ENCODE measurements around the gene FBXO11.
"Not testable (repeated sequence)": the region's sequence is repeated elsewhere in the genome, so short reads cannot be mapped to it uniquely, and the experiment has no call there.

Gene FBXO11

DNA sequence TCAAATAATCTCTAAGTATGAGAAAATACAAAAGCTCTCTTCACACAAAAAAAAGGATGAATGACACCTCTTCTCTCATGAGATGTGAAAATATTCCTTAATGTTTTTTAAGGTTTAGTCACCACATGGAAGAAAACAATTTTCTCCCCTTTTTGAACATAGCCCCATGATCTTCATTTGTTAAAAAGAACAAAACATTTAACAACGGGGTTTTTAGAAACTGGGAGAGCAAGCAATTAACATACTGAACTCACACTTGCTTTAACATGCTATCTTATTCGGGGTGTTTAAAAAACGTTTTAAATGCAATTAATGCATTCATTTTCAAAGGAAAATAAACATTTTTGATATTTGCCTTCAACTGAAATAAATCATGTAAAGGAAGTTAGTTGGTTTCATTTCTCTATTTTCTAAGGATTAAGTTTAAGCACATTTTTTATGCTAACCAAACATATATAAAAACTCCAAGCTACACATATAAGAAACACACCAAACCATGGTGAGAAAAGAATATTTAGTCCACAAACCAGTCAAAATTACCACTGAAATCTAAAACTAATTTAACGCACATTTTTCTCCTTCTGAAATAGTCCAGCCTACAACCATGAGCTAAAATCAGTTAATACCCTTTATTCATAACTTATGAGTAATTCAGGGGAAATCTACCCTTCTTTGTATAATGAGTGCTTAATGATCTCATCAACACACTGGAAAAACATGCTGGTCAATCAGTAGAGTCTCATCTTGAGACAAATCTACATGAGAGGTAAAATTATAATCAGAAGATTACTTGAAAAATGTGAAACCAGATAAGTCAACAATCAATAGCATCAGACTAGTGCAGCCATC lies 8.2 kb downstream of the FBXO11 start:
- DNase-seq (ENCODE audit: low spot score) = no peak

- DNase-seq (ENCODE audit: low spot score) = not testable (repeated sequence)
Observed at GRCh38 chr2:47897191-47897882, 9.0 kb downstream of the FBXO11 start.

- no peak for DNase-seq (ENCODE audit: low spot score)
Observed at GRCh38 chr2:47896450-47896968, 9.8 kb downstream of the FBXO11 start.

- DNase-seq (ENCODE audit: low spot score) = no peak
Observed at GRCh38 chr2:47893771-47894170, 12.5 kb downstream of the FBXO11 start.

DNA sequence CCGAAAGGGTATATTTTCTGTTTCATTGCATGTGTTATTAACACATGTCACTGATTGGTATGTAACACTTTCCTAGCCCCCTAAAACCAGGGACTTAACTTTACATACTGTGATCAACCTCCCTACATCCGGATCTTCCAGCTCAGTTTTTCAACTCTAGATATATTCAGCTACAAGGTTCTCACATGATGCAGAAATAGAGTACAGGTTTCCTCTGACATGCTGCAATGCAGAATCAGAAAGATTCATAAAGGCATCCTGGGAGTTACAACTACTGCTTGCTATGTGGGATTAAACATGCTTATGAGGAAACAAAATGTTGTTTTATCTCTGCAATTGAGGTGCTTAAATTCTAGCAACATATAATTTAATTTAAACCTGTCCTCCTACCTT lies 14.0 kb downstream of the FBXO11 start:
- DNase-seq (ENCODE audit: low spot score) = no peak

DNA sequence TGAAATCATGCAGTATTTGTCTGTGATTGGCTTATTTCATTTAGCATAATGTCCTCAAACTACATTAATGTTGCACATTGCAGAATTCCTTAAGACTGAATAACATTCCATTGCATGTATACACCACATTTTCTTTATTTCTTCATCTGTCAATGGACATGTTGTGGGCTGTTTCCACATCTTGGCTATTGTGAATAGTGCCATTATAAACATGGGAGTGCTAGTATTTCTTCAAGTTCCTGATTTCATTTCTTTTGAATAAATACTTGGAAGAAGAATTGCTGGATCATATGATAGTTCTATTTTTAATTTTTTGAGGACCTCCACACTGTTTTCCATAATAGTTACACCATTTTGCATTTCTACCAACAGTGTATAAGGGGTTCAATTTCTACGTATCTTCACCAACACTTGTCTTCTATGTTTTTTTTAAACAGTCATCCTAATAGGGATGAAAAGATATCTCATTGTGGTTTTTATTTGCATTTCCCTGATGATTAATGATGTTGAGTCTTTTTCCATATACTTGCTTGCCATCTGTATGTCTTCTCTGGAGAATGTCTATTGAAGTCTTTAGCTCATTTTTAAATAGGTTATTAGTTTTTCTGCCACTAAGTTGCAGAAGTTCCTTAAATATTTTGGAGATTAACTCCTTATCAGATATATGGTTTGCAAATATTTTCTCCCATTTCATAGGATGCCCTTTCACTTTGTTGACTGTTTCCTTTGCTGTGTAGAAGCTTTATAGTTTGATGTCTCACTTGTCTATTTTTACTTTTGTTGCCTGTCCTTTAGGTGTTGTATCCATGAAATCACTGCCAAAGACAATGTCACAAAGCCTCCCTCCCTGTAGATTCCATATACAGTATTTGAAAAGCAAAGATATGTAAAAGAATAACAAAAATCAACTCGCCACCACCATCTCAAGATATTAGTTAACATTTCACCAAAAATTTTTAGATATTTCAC lies 14.6 kb downstream of the FBXO11 start:
- DNase-seq (ENCODE audit: low spot score) = no peak

DNA sequence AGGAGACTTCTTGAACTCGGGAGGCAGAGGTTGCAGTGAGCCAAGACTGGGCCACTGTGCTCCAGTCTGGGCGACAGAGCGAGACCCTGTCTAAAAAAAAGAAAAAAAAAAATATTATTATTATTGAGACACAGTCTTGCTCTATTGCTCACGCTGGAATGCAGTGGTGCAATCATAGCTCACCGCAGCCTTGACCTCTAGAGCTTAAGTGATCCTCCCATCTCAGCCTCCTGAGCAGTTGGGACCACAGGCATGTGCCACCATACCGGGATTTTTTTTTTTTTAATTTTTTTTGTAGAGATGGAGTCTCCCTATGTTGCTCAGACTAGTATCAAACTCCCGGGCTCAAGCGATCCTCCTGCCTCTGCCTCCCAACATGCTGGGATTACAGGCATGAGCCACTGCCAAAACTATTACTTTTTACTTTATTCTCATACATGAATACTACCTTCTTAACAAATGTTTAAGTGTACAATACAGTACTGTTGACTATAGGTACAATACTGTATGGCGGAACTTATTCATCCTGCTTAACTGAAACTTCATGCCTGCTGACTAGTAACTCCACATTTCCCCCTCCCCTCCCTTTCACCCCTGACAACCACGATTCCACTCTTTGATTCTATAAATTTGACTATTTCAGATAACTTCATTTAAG lies 15.5 kb downstream of the FBXO11 start:
- no peak for DNase-seq (ENCODE audit: low spot score)

DNA sequence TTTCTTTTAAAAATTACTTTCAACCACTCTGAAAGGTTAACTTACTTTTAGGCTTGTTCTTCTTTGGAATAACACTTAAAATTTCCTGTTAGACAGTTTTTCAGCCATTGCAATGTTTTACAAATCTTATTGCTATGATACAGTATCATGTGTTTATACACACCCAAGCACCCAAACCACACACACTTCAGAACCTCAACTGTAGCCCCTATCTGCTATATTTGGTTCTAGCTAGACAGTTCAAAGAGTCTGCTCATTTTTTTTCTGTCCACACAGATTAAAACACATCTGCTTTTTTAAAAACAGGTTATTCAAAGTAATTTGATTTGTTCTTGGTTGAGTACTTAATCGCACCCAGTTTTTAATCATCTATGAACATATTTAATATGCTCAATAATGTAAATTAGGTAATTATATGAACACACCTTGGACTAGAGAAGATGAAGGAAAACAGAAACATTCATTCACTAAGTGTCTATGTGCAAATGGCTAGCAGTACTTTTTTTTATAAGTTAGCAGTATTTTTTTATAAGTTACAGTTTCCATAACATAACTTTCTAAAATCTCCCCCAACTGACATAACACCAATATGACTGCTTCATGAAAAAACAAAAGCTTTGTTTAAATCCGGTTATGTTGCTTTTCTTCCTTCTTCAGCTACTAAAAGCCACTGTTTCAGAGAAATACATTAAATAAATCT lies 17.6 kb downstream of the FBXO11 start:
- no peak for DNase-seq (ENCODE audit: low spot score)

DNA sequence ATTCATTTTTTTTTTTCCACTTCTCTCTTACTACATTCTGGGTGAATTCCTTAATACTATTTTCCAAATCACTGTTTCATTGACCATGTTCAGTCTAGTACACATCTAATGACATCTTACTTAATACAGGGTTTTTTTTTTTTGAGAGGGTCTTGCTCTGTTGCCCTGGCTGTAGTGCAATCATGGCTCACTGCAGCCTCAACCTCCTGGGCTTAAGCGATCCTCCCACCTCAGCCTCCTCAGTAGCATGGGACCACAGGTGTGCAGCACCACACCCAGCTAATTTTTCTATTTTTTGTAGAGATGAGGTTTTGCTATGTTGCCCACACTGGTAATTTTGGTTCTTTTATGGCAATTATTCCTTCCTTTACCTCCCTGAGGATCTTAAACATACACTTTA lies 29.4 kb downstream of the FBXO11 start:
- no peak for DNase-seq (ENCODE audit: low spot score)

DNA sequence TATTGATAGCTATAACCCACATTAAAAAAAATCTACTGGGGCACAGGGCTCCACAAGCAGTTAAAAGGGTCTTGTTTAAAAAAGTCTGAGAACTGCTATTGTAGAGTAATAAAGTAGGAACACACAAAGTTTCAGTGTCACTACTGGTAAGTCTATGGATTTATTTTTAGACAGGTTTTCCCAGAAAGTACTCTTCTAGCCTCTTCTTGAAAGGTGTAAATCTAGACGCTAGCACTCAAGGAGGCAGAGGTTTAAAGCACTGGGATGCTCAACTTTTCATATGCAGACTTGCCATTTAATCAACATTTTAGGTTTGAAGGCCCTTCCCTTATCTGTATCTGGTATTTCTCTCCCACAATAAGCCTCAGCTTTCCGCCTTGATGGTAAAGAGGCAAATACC lies 33.4 kb downstream of the FBXO11 start:
- no peak for DNase-seq (ENCODE audit: low spot score)

DNA sequence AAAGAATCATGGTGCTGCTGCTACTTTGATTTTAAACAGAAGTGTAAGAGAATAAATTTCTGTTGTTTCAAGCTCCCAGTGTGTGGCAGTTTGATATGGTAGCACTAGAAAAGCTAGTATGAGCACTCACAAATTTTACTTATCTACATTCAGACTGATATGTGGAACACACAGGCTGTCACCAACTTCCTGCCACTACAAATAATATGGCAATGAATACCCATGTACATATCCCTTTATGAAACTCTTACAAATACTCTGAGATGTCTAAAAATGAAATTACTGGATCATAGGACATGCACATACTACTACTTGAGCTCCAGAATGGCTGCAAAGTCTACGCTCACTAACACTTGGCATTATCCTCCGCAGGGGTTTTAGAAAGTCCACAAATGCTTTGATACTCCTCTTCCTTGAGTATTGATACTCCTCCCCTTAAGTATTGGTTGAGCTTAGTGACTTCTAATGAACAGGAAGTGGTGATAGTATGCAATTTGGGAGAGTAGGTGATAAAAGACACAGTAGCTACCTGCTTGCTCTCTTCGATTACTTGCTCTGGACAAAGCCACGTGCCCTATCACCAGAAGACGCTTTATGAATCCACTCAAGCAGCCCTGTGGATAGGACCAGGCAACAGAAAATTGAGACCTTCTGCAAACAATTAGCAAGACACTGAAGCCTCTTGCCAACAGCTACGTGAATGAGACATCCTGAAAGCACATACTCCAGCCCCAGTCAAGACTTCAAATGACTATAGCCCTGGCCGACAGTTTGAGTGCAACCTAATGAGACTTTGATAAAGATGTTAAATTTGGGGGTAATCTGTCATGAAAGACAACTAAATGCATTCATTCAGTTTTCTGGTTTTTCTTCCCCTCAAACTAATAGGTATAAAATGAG lies 35.4 kb downstream of the FBXO11 start:
- no peak for DNase-seq (ENCODE audit: low spot score)

DNA sequence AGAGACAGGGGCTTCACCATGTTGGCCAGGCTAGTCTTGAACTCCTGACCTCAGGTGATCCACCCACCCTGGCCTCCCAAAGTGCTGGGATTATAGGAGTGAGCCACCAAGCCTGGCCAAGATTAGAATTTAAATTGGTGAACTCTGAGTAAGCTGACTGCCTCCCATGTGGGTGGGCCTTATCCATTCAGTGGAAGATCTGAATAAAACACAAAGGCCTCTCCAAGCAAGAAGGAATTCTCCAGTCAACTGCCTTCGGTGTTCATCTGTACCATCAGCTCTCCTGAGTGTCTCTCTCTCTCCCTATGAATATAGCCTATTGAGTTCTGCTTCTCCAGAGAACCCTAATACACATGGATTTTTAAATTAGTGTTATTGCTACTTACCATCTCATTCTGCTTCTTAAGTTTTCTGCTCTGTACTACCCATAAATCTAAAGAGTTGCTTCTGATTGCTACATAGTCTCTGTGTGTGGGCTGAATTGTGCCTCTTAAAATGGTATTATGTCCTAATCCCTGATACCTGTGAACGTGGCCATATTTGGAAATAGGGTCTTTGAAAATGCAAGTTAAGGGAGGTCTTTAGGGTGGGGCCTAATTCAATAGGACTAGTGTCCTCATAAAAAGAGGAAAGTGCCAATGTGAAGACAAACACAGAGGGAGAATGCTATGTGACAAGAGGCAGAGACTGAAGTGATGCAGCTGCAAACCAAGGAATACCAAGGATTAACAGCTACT lies 36.3 kb downstream of the FBXO11 start:
- no peak for DNase-seq (ENCODE audit: low spot score)

DNA sequence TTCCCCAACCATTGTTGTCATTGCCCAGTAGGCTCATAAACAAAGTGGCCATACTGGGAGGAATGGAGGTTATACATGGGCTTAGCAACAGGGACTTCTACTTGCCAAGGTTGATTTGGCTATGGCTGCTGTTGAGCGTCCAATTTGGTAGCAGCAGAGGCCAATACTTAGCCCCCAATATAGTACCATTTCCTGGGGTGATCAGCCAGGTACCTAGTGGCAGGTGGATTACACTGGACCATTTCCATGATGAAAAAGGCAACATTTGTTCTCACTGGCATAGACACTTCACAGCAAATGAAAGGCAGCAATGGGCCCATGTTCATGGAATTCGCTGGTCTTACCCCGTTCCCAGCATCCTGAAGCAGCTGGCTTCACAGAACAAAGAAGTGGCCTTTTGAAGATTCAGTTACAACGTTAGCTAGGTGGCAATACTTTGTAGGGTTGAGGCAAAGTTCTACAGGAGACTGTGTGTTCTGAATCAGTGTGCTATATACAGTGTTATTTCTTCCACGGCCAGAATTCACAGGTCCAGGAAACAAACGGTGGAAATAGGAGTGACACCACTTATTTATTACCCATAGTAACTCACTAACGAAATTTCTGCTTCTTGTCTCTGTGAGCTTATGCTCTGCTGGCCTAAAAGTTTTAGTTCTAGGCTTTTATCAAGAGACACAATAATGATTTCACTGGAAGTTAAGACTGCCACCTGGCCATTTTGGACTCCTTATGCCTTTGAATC lies 37.5 kb downstream of the FBXO11 start:
- no peak for DNase-seq (ENCODE audit: low spot score)

DNA sequence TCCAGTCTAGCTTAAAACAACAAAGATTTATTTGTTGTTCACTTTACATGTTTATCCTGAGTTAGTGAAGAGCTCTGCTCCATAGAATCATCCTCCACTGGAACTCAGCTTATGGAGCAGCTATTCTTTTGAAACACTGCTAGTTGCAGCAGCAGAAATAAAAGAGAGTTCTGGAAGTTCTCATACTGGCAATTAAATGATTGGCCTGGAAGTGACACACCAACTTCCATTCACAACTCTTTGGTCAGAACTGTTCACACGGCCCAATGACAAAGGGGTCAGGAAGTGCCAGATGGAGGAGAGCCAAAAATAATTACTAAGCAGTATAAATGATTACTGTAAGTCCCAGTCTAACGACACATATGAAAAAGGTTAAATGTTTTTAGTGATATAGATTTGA lies 39.1 kb downstream of the FBXO11 start:
- DNase-seq (ENCODE audit: low spot score) = peak; percentile 37

DNA sequence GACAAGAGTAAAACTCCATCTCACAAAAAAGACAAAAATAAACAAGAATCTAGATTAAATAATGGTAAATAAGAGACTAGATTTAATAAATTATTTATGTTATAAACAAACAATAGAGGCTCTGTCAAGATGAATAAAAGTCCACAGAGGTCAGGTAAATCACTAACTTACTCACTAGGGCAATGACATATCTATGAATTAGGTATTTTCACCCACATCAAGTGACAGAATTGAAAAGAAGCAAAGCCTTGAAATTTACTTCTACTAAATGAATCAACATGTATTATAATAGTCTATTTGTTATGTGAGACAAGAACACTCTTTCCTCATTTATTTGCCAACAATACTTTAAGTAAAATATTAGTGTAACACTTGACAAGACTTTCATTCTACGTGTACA lies 41.7 kb downstream of the FBXO11 start:
- no peak for DNase-seq (ENCODE audit: low spot score)

DNA sequence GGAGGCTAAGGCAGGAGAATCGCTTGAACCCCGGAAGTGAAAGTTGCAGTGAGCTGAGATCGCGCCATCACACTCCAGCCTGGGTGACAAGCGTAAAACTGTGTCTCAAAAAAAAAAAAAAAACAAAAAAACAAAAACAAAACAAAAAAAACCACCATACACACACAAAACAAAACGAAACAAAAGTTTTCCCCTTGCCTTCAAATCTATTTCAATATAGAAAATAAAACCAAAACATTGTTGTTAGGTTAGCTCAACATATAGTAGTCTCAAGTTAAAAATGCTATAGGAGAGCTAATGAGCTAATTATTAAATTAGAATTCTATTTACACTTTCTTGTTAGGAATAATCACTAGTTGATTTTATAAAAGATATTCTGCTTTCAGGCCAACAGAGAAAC lies 43.3 kb downstream of the FBXO11 start:
- DNase-seq (ENCODE audit: low spot score) = no peak

- DNase-seq (ENCODE audit: low spot score) = not testable (repeated sequence)
Observed at GRCh38 chr2:47853067-47853777, 53.1 kb downstream of the FBXO11 start.

DNA sequence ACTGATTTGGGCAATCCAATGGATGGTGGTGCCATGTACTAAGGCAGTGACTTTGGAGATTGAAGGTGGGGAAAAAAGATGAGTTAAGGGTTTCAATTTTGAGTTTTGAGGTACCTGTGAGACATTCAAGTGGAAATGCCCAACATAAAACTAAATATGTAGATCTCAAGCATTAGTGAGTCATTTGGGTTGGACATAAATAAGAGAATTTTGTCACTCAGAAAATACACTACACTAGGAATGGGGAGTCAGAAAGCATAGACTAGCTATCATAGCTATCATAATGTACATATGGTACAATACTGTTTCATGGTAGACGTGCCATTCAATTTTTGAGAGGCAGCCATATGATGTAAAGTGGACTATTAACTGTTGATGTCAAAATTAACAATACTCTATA lies 56.1 kb downstream of the FBXO11 start:
- DNase-seq (ENCODE audit: low spot score) = no peak
